ENCODE data around the gene C17orf107.
"Not testable (repeated sequence)": the region's sequence is repeated elsewhere in the genome, so short reads cannot be mapped to it uniquely, and the experiment has no call there.

Gene C17orf107

GRCh38 chr17:4856271-4856936 is 42.9 kb upstream of the C17orf107 start:
- no peak overlapping the region for H3K27ac ChIP-seq
- TF ChIP-seq CTCF (IDR thresholded peaks at IDR 0.05), result no peak
- TF ChIP-seq ZFX (IDR thresholded peaks at IDR 0.05; ENCODE audit: borderline replicate concordance), result no peak

GRCh38 chr17:4856937-4857314 is 42.4 kb upstream of the C17orf107 start:
- H3K27ac ChIP-seq, result no peak overlapping the region
- TF ChIP-seq CTCF (IDR thresholded peaks at IDR 0.05) (no peak), ZFX (IDR thresholded peaks at IDR 0.05; ENCODE audit: borderline replicate concordance) (no peak)

GRCh38 chr17:4857347-4857746 is 42.0 kb upstream of the C17orf107 start:
- not testable (repeated sequence) for H3K27ac ChIP-seq

GRCh38 chr17:4858068-4858881 is 41.1 kb upstream of the C17orf107 start:
- no peak overlapping the region for H3K27ac ChIP-seq
- TF ChIP-seq ZFX (IDR thresholded peaks at IDR 0.05; ENCODE audit: borderline replicate concordance) (no peak), CTCF (IDR thresholded peaks at IDR 0.05) (no peak)

GRCh38 chr17:4858882-4859260 is 40.5 kb upstream of the C17orf107 start:
- no peak overlapping the region for H3K27ac ChIP-seq
- TF ChIP-seq CTCF (IDR thresholded peaks at IDR 0.05), result no peak
- TF ChIP-seq ZFX (IDR thresholded peaks at IDR 0.05; ENCODE audit: borderline replicate concordance), result no peak

GRCh38 chr17:4859816-4860625 is 39.3 kb upstream of the C17orf107 start:
- H3K27ac ChIP-seq, result no peak overlapping the region
- TF ChIP-seq ZFX (IDR thresholded peaks at IDR 0.05; ENCODE audit: borderline replicate concordance) (no peak), CTCF (IDR thresholded peaks at IDR 0.05) (no peak)

- TF ChIP-seq CTCF (IDR thresholded peaks at IDR 0.05), result no peak
- TF ChIP-seq ZFX (IDR thresholded peaks at IDR 0.05; ENCODE audit: borderline replicate concordance), result no peak
Measured at GRCh38 chr17:4860651-4861050, 38.7 kb upstream of the C17orf107 start.

More at GRCh38 chr17:4860651-4861050, 38.7 kb upstream of the C17orf107 start:
- H3K27ac ChIP-seq, result no peak overlapping the region

Measured in 22Rv1 (cell line).